ENCODE measurements around the gene EXOC6B. TPM values are rescaled to one million over a fixed set of nuclear protein-coding genes. Genes with fewer than 3 reads are reported as not detected.

The EXOC6B gene
- total RNA-seq, 4 donors from 2014 or later: 54.9 to 93.7 (median 64.6) TPM

DNA sequence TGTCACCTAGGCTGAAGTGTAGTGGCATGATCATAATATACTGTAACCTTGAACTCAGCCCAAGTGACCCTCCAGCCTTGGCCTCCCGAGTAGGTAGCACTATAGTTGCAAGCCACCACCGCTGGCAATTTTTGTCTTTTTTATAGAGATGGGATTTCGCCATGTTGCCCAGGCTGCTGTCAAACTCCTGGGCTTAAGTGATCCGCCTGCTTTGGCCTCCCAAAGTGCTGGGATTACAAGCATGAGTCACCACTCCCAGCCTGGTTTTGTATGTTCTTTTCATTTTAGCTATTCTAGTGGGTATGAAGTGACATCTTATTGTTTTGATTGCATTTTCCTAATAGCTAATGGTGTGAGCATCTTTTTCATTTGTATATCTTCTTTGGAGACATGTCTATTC, 11.3 kb upstream of the EXOC6B start:
- TF ChIP-seq CTCF (IDR thresholded peaks at IDR 0.05): no peak
- no peak for TF ChIP-seq POLR2A (IDR thresholded peaks at IDR 0.05)
- Histone ChIP-seq H3K4me3 (no peak overlapping the region), H3K27ac (no peak overlapping the region), H3K36me3 (no peaks in the 10 kb centered on the region), H3K27me3 (no peaks in the 10 kb centered on the region), H3K9me3 (no peaks in the 10 kb centered on the region), H3K4me1 (no peaks in the 10 kb centered on the region)
- no peak for DNase-seq

- no peak for TF ChIP-seq CTCF (IDR thresholded peaks at IDR 0.05)
- TF ChIP-seq POLR2A (IDR thresholded peaks at IDR 0.05): no peak
- Histone ChIP-seq H3K36me3 (no peaks in the 10 kb centered on the region), H3K4me3 (no peak overlapping the region), H3K4me1 (no peaks in the 10 kb centered on the region), H3K27me3 (no peaks in the 10 kb centered on the region), H3K9me3 (no peaks in the 10 kb centered on the region), H3K27ac (no peak overlapping the region)
- peak in 1 of 3 donors; percentile 61 for DNase-seq
These were observed 9.6 kb upstream of the EXOC6B start for GRCh38 chr2:72835403-72835802.

- TF ChIP-seq POLR2A (IDR thresholded peaks at IDR 0.05) (no peak), CTCF (IDR thresholded peaks at IDR 0.05) (no peak)
These were observed 8.8 kb upstream of the EXOC6B start for GRCh38 chr2:72834596-72834995.

DNA sequence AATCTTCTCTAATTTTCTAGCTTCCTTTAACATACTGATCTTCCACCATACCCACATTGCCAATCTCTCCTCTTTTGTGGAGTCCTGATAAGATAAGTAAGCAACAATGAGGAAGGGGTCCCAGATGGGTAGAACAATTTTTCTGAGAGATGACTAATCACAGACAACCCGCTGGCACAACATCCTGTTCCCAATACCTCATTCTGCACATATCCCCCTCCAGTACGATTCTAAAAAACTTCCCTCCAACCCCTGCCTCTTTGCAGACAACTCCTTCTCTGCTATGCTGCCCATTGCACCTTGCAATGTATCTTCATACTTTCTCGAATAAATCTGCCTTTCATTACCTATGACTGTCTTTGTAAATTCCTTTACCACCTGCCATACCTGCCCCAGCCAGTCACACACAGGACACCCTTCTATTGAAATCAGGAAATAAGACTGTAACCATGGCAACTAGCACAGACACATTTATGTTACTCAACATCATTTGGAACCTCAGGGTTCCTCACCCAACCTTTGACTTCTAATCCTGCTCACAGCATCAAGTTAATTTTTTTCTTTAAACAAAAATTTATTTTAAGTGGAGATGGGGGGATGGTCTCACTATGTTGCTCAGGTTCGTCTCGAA, 7.4 kb upstream of the EXOC6B start:
- Histone ChIP-seq H3K27me3 (no peaks in the 10 kb centered on the region), H3K4me1 (no peaks in the 10 kb centered on the region), H3K36me3 (no peaks in the 10 kb centered on the region), H3K27ac (no peak overlapping the region), H3K4me3 (no peak overlapping the region), H3K9me3 (no peaks in the 10 kb centered on the region)
- no peak for DNase-seq
- TF ChIP-seq CTCF (IDR thresholded peaks at IDR 0.05) (no peak), POLR2A (IDR thresholded peaks at IDR 0.05) (no peak)

More at GRCh38 chr2:72834596-72834995, 8.8 kb upstream of the EXOC6B start:
- Histone ChIP-seq H3K27ac (no peak overlapping the region), H3K27me3 (no peaks in the 10 kb centered on the region), H3K4me3 (no peak overlapping the region), H3K9me3 (no peaks in the 10 kb centered on the region), H3K36me3 (no peaks in the 10 kb centered on the region), H3K4me1 (no peaks in the 10 kb centered on the region)
- DNase-seq: no peak

GRCh38 chr2:72830273-72830672, 4.4 kb upstream of the EXOC6B start:
- no peak overlapping the region for H3K27ac ChIP-seq
- DNase-seq: no peak

More at GRCh38 chr2:72830273-72830672, 4.4 kb upstream of the EXOC6B start:
- TF ChIP-seq POLR2A (IDR thresholded peaks at IDR 0.05): no peak
- no peak for TF ChIP-seq CTCF (IDR thresholded peaks at IDR 0.05)
- Histone ChIP-seq H3K36me3 (no peaks in the 10 kb centered on the region), H3K9me3 (no peaks in the 10 kb centered on the region), H3K27me3 (no peaks in the 10 kb centered on the region), H3K4me1 (no peaks in the 10 kb centered on the region), H3K4me3 (no peak overlapping the region)
